Stimulated activated CD8-positive, alpha-beta memory T cell treated with anti-CD3 and anti-CD28 coated beads, Interleukin-4, amount 100 ng/mL, for 1 hour (primary cell): ENCODE results near the gene SCGB3A1.

Experiments
- DNase-seq, 2 donors: peaks; one replicate each; pipeline ENCODE4 v3.0.0-alpha.2; 2020; ENCODE audit warnings: low read depth in 2 of 2, low spot score in 1 of 2

SCGB3A1 gene

DNA sequence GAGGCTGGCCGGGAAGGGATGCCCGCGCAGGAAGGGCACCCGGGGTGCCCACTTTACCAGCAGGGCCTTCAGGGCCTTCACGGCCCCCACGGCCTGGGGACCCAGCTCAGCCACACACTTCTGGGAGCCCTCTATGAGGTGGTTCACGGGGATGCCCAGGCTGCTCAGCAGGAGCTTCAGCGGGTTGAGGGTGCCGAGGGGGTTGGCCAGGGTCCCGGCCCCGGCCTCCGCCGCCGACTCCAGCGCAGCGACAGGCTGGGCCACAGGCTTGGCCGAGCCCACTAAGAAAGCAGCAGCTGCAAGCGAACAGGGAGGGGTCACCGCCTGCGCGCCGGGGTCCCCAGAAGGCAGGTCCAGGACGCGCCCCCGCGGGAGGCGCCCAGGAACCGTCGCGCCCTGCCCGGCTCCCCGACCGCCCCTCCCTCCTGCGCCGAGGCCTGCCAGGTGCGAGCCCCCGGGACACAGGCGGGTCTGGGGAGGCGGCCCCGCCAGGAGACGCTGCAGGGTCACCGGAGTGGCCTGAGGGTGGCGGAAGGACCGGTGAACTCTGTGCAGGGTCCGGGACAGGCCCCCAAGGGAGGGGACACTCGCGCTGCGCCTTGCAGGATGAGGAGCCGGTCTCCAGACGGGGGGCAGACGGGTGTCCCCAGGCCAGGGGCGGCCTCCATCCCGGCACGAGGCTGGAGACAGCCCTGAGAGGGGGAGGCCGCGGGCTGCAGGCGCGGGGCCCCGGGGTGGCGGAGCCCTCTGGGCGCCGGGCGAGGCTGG, 572 bp downstream of the SCGB3A1 start:
- no peak for DNase-seq

DNA sequence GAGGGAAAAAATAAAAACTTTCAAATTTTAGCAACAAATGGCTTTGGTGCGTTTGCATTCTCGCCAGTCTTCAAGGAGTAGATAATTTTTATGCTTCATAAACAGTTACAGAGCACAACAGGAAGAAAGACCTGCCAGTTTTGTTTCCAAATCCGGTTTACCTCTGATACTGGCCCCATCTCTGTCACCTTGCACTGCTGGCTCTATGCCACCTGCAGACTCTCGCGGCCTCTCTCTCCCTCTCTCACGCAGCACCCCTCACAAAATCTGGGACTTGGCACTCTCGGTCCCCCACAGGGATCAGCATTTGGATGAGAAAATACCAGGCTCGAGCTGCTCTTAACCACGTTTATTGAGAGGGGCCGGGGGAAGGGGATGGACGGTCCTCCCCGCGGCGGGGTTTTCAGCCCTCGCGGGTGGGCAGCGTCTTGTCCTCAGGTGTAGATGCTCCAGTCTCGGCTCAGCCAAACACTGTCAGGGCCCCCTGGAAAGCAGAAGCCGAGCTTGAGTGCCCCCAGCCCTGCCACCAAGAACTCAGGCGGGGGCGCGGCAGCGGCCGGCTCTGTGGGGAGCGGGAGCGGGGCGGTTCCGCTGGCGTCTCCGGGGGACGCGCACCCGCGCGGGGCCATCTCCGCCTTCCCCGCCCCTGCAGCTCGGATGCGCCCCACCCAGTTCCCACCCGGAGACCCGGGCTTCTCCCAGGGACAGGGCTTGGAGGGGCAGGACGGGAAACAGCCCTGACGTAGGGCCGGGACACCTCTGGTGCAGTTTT, 1.3 kb downstream of the SCGB3A1 start:
- no peak for DNase-seq

- DNase-seq = no peak
These were observed 4.4 kb downstream of the SCGB3A1 start for GRCh38 chr5:180586870-180587269.

DNA sequence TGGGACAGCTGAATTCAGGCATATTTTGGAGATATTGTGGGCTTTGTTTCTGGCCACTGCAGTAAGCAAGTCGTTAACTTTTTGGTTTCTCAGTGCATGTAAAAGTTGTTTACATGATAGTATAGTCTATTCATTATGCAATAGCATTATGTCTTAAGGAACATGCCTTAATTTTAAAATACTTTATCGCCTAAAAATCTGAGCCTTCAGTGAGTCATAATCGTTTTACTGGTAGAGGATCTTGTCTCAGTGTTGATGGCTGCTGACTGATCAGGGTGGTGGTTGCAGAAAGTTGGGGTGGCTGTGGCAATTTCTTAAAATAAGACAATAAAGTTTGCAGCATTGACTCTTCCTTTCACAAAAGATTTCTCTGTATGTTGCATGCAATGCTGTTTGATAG, 5.1 kb downstream of the SCGB3A1 start:
- DNase-seq = no peak

GRCh38 chr5:180583738-180584137, 7.6 kb downstream of the SCGB3A1 start:
- no peak for DNase-seq

DNA sequence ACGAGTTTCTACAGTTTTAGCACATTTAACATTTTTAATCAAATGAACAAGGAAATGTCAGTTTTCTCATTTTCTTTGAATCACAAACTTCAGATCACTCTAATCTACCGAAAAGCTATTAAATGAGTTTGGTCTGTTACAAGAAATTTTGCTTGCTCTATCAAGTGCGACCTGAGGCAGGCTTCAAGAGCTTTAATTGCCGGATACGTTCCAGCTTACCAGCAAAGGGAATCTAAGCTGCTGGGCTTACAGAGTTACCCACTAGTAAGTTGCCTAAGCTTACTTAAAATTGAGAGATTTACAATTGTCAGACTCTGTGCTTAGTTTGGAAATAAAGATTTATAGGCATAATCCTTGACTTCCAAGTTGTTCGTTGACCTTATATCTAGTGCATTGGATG, 10.6 kb downstream of the SCGB3A1 start:
- no peak for DNase-seq

DNA sequence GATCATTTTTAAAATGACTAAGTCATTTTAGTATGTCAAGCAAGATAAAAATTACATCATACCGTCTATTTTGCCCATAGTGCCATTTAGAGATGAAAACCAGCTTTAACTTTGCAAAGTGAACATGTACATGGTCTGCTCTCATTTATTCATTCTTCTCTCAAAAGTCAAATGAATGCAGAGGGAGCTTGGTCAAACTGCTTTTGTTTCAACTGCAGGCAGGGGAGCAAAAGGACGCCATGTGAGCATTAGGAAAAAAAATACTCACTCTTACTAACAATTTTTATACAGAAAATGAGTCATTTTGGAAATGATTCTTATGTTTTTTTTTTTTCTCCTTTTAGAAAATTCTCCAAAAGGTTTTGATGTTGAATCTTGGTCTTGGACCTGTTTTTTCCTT, 15.7 kb downstream of the SCGB3A1 start:
- no peak for DNase-seq

- no peak for DNase-seq
These were observed 22.4 kb downstream of the SCGB3A1 start for GRCh38 chr5:180568914-180569313.

- DNase-seq = no peak
These were observed 27.3 kb downstream of the SCGB3A1 start for GRCh38 chr5:180563994-180564393.

DNA sequence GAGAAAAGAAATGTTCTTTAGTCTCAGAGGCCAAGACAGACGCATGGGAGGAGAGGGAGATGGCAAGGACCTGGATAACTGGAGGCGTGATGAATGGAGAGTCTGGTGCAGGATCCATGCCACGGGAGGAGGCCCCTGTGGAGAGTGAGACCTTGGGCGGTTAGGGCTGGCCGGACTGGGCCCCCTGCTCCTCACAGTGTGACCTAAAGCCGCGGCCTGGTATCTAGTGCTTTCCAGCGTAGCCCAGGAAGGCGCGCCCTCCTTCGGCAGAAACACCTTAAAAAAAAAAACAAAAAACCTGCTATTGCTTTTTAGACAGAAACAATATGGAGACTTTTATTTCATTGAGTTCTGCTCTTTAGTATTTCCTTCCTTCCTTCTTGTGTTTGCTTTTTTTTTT, 33.1 kb downstream of the SCGB3A1 start:
- no peak for DNase-seq

DNA sequence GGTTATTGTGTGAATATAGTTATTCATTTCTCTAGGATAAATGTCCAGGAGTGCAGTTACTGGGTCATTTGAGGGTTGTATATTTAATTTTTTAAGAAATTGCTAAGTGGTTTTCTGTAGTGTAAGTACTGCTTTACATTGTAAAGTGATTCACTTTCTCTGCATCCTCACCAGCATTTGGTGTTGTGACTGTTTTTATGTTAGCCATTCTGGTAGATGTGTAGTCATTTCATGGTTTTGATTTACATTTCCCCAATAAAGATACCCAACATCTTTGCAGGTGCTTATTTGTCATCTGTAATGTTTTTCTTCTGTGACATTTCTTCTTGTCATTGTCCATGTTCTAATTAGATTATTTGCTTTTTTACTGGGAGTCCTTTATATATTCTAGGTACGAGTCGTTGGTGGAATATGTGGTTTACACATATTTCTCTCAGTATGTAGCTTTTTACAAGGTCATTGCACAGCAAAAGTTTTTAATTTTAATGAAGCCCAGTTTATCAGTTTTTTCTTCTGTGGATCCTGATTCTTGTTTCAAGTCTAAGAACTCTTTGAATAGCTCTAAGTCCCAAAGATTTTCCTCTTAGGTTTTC, 34.0 kb downstream of the SCGB3A1 start:
- no peak for DNase-seq

DNA sequence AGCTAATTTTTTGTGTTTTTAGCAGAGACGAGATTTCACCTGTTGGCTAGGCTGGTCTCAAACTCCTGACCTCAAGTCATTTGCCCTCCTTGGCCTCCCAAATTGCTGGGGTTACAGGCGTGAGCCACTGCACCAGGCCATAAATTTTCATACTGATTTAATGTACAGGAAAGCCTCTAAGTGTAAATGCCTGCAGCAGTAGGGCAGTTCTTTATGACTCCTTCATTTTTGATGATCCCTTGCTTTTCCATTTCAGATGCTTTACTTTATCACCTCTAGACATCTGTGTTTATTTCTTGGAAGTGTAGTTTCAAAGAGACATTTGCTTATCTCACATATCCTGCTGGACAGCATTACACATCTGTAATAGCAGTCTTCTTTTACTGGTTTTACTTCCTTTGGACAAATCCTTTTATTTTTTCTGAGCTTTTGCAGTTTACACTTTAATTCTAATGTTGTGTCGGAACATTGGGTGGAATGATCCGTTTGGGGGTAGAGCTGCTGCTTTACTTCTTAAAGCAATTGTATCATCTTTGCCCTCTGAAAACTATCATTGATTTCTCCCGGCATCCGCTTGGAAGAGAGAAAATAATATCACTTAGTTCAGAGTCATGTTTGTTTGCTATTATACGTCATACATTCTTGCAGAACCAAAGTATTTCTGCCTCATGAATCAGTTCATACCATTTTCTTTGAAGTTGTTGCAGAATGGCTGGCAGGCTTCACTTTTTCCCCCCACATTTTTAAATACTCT, 36.0 kb downstream of the SCGB3A1 start:
- no peak for DNase-seq

DNA sequence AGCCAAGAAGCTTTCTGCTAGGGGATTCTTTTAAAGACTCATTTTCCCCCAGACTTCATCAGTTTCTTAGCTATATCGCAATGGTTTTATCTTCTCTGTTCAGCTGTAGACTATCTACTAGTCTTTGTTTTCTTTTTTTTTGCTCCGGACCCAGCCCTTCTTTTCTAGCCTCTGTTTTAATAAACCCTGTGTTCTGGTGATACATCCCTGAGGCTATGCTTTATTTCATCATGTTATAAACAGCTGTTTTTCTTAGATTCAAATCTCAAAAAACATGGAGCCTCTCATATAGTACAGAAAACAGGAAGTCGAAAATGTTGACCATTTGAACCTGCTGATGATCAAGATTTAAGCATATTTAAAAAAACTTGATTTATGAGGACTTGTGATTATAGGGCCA, 37.8 kb downstream of the SCGB3A1 start:
- DNase-seq = no peak

- no peak for DNase-seq
These were observed 42.7 kb downstream of the SCGB3A1 start for GRCh38 chr5:180548563-180548962.

DNA sequence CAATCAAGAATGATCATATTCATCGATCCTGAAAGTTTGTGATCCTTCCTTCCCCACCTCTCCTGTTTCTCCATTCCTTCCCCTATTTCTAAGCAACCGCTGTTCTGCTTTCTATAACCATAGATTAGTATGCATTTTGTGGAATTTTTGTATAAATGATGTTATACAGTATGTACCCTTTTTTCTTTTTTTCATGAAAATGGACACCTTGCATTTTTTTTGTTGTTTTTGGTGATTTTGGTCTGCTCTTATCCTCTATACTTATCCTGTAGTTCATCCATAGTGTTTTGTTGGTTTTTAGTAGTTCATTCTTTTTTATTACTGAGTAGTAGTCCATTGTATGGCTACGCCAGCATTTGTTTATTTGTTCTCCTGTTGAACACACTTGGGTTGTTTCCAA, 46.1 kb downstream of the SCGB3A1 start:
- DNase-seq = no peak

DNA sequence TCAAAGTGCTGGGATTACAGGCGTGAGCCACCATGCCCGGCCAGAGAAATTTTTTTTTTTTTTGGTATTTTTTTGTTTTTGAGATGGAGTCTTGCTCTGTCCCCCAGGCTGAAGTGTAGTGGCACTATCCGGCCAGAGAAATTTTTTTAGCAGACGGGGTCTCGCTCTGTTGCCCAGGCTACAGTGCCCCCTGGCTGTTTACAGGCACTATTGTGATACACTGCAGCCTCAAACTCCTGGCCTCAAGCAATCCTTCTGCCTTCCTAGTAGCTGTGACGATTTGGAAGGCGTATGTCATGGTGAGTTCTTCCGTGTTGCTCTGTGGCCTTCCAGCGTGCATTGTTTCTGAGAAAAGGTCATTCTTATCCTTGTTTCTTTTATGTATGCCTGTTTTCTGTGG, 49.6 kb downstream of the SCGB3A1 start:
- no peak for DNase-seq
